ENCODE measurements around the gene PDCD4. TPM values are rescaled to one million over a fixed set of nuclear protein-coding genes. Genes with fewer than 3 reads are reported as not detected.
A peak's percentile ranks its signal among the peaks of the same experiment; 100 is the strongest.

The PDCD4 gene
- total and polyA plus RNA-seq, 2 of the 8 experiments (the other 6 are each of a cell fraction or from before 2014, with no cell fraction given): 3.3 to 26.8 TPM

DNA sequence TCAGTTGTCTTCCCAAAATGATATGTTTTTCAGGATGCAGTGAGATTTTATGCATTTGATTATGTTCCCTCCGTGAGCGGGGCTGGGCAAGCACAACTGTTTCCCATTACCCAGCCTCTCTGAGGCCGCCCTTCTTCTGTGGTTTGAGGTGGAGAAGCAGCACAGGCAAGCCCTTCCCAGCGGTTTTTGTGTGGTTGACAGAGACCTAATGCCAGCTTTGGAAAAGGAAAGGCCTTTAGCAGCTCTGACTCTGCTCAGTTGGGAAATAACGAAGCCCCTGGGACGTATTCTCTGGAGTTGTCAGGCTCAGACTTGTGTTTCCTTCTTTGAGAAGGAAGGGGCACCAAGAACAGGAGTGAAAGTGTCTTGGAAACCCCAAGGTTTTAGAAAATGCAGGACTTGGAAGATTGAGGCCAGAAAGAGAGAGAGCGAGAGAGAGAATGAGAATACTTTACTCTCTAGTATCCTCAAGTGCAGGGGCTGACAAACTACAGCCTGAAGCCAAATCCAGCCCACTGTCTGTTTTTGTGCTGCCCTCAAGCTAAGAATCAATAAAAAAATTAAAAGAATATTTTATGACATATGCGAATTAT lies 20.6 kb upstream of the PDCD4 start:
- Histone ChIP-seq H4K5ac (ENCODE audit: insufficient read length, low read depth, low read length) (no peak overlapping the region), H3K56ac (replicated peaks; ENCODE audit: insufficient read length, low read depth, low read length) (no peak overlapping the region), H3K36me3 (ENCODE audit: control insufficient read depth in 2 of 4, insufficient read depth in 4 of 4, low read length in 3 of 4) (no peaks in the 10 kb centered on the region), H3K9me3 (ENCODE audit: insufficient read depth in 2 of 2, low read depth in 1 of 2, low read length in 1 of 2) (no peaks in the 10 kb centered on the region), H2AFZ (ENCODE audit: low read length) (peak overlapping the region; percentile 90), H3K14ac (ENCODE audit: insufficient read length) (no peak overlapping the region), H4K91ac (replicated peaks; ENCODE audit: insufficient read length, low read length) (no peak overlapping the region), H3K4me3 (ENCODE audit: extremely low read depth in 1 of 4, insufficient read depth in 2 of 4, low read depth in 3 of 4, low read length in 4 of 4) (no peak overlapping the region), H3K9ac (replicated peaks in 1 of 4; ENCODE audit: extremely low read depth in 1 of 4, low read depth in 3 of 4, low read length in 3 of 4) (no peak overlapping the region), H2BK120ac (replicated peaks; ENCODE audit: low read depth, low read length) (no peak overlapping the region), H4K20me1 (replicated peaks in 1 of 2; ENCODE audit: control insufficient read depth in 1 of 2, insufficient read depth in 2 of 2, low read length in 2 of 2) (no peaks in the 10 kb centered on the region), H2BK20ac (ENCODE audit: low read length) (no peak overlapping the region), H3K79me2 (ENCODE audit: control insufficient read depth in 1 of 2, insufficient read depth in 2 of 2, low read length in 2 of 2) (no peaks in the 10 kb centered on the region), H4K8ac (ENCODE audit: extremely low read depth, insufficient read depth, low read length) (no peak overlapping the region), H2BK5ac (ENCODE audit: low read depth, low read length) (no peak overlapping the region), H2BK15ac (ENCODE audit: low read length) (no peak overlapping the region), H3K27me3 (replicated peaks in 1 of 4; ENCODE audit: control insufficient read depth in 3 of 4, extremely low read depth in 1 of 4, insufficient read depth in 3 of 4, low read length in 3 of 4) (no peaks in the 10 kb centered on the region), H3K23ac (ENCODE audit: insufficient read length) (no peak overlapping the region), H2BK12ac (ENCODE audit: low read depth, low read length) (no peak overlapping the region), H3K4me2 (ENCODE audit: insufficient read depth in 1 of 2, low read depth in 2 of 2, low read length in 2 of 2) (no peak overlapping the region), H3K27ac (ENCODE audit: low read depth, low read length) (no peak overlapping the region), H3K79me1 (ENCODE audit: low read depth, low read length) (no peaks in the 10 kb centered on the region), H3K18ac (ENCODE audit: extremely low read depth, low read length) (no peak overlapping the region), H2AK5ac (ENCODE audit: low read depth, low read length) (no peak overlapping the region), H3K4ac (replicated peaks; ENCODE audit: insufficient read length, low read depth, low read length) (no peak overlapping the region), H3K23me2 (ENCODE audit: low read depth, low read length) (no peaks in the 10 kb centered on the region), H3K4me1 (replicated peaks in 1 of 4; ENCODE audit: control insufficient read depth in 3 of 4, insufficient read depth in 4 of 4, low read length in 3 of 4) (no peaks in the 10 kb centered on the region)
- FAIRE-seq: no peak
- TF ChIP-seq CBX5 (IDR thresholded peaks at IDR 0.05; ENCODE audit: low read depth, low read length) (no peak), ATF3 (IDR thresholded peaks at IDR 0.05; ENCODE audit: insufficient read depth, low read depth, low read length) (no peak), TEAD4 (IDR thresholded peaks at IDR 0.05; ENCODE audit: low read depth, low read length) (no peak), CBX8 (IDR thresholded peaks at IDR 0.05; ENCODE audit: borderline replicate concordance, low read depth, low read length) (no peak), JUND (IDR thresholded peaks at IDR 0.05; ENCODE audit: low read length) (no peak), TAF7 (optimal IDR thresholded peaks at IDR 0.05; ENCODE audit: borderline replicate concordance, low read depth, low read length) (no peak), CEBPB (IDR thresholded peaks at IDR 0.05; ENCODE audit: low read depth, low read length) (no peak), ATF2 (IDR thresholded peaks at IDR 0.05; ENCODE audit: low read length) (no peak)
- POLR2A ChIA-PET (ENCODE audit: partially characterized antibody): interaction anchor here (1.4 to 2.0 kb wide), 2 partner anchors 20 to 22 kb away, joined by 3 to 5 read pairs; partner anchors contain the start of gene PDCD4
- no peak for DNase-seq (ENCODE audit: low read depth in 1 of 2, low spot score in 2 of 2)
- CTCF ChIA-PET (ENCODE audit: partially characterized antibody): interaction anchor here (0.7 to 1.2 kb wide), 2 partner anchors 8 to 14 kb away, joined by 3 read pairs; no protein-coding TSS in a partner anchor
- WGBS, 2 experiments (ENCODE audit: extremely low coverage in 1 of 2, insufficient coverage in 1 of 2, insufficient read length in 1 of 2, insufficient replicate concordance in 2 of 2, low coverage in 1 of 2, low lambda C conversion rate in 2 of 2, missing lambda C conversion rate in 1 of 2): 85% methylated on average over 8 of the region's 8 CpGs; no CpG with 5 or more reads in 1 of the 2 experiments
